WTC11 (cell line): Measurements from ENCODE around the gene MAML3. TPM values are rescaled to one million over a fixed set of nuclear protein-coding genes. Genes with fewer than 3 reads are reported as not detected.

Experiments
- ATAC-seq: fragments of 200-7000 bp; cut with Tn5 transposase; 2 replicates; pipeline ENCODE4 v1.10.0; 2021; ENCODE audit warnings: mild to moderate bottlenecking, moderate library complexity
- CTCF ChIA-PET: fragments of 300-600 bp; sonication (Branson Sonifier 250); formaldehyde crosslinking; loops from one replicate; lab custom pipeline; 2021; ENCODE audit warnings: antibody characterized with exemption; lab: Charles Lee
- POLR2A ChIA-PET: fragments of 350-600 bp; sonication (Branson Sonifier 250); formaldehyde crosslinking; loops from one replicate; lab custom pipeline; 2021; ENCODE audit warnings: antibody characterized with exemption; lab: Charles Lee
- DNase-seq: peaks from one replicate; pipeline ENCODE4 v3.0.0; 2021; ENCODE audit warnings: low spot score
- H3K27ac Mint-ChIP-seq: 2 replicates; pipeline ENCODE4 v1.8.0; 2021; ENCODE audit warnings: mixed read lengths
- H3K27me3 Mint-ChIP-seq: 2 replicates; pipeline ENCODE4 v1.8.0; 2021; ENCODE audit warnings: low read depth, mild to moderate bottlenecking, moderate library complexity, mixed read lengths
- H3K36me3 Mint-ChIP-seq: 2 replicates; pipeline ENCODE4 v1.8.0; 2021; ENCODE audit warnings: mixed read lengths
- H3K4me1 Mint-ChIP-seq: 2 replicates; pipeline ENCODE4 v1.8.0; 2022; ENCODE audit warnings: mixed read lengths
- H3K4me3 Mint-ChIP-seq: 2 replicates; pipeline ENCODE4 v1.8.0; 2021; ENCODE audit warnings: mild to moderate bottlenecking, moderate library complexity, mixed read lengths
- H3K9me3 Mint-ChIP-seq: 2 replicates; pipeline ENCODE4 v1.8.0; 2021; ENCODE audit warnings: mixed read lengths
- AR ChIP-seq: fragments of 250-450 bp; sonication (Bioruptor Pico); IDR thresholded peaks from 2 replicates; pipeline ENCODE4 v1.9.0; 2021; ENCODE audit warnings: mild to moderate bottlenecking
- E2F4 ChIP-seq: sonication (generic); formaldehyde crosslinking; IDR thresholded peaks from 2 replicates; pipeline ENCODE4 v1.8.1; 2022; ENCODE audit warnings: low read depth, mild to moderate bottlenecking, moderate library complexity, missing genetic modification reagents, borderline replicate concordance
- ETV6 ChIP-seq: sonication (generic); formaldehyde crosslinking; IDR thresholded peaks from 2 replicates; pipeline ENCODE4 v1.8.1; 2022; ENCODE audit warnings: mild to moderate bottlenecking, missing genetic modification reagents
- FOXJ3 ChIP-seq: sonication (generic); formaldehyde crosslinking; IDR thresholded peaks from 2 replicates; pipeline ENCODE4 v1.9.0; 2021; ENCODE audit warnings: missing genetic modification reagents, mild to moderate bottlenecking, borderline replicate concordance
- GABPB1 ChIP-seq: sonication (generic); formaldehyde crosslinking; IDR thresholded peaks from 2 replicates; pipeline ENCODE4 v1.8.1; 2023; ENCODE audit warnings: mild to moderate bottlenecking, missing genetic modification reagents
- GTF2I ChIP-seq: fragments of 250-450 bp; sonication (Bioruptor Pico); conservative IDR thresholded peaks from 2 replicates; pipeline ENCODE4 v1.4.0; 2021; ENCODE audit warnings: mild to moderate bottlenecking
- KAT7 ChIP-seq: sonication (generic); formaldehyde crosslinking; IDR thresholded peaks from 2 replicates; pipeline ENCODE4 v1.8.1; 2023; ENCODE audit warnings: missing genetic modification reagents, mild to moderate bottlenecking, borderline replicate concordance
- MLX ChIP-seq: sonication (generic); formaldehyde crosslinking; IDR thresholded peaks from 2 replicates; pipeline ENCODE4 v1.8.1; 2023; ENCODE audit warnings: mild to moderate bottlenecking, missing genetic modification reagents, moderate library complexity
- MYBL2 ChIP-seq: sonication (generic); formaldehyde crosslinking; IDR thresholded peaks from 2 replicates; pipeline ENCODE4 v1.8.1; 2023; ENCODE audit warnings: mild to moderate bottlenecking, moderate library complexity, missing genetic modification reagents
- OVOL2 ChIP-seq: fragments of 250-450 bp; sonication (Bioruptor Pico); IDR thresholded peaks from 2 replicates; pipeline ENCODE4 v1.9.0; 2021; ENCODE audit warnings: mild to moderate bottlenecking, borderline replicate concordance
- PRDM15 ChIP-seq: sonication (generic); formaldehyde crosslinking; IDR thresholded peaks from 2 replicates; pipeline ENCODE4 v1.8.0; 2022; ENCODE audit warnings: missing genetic modification reagents
- RELA ChIP-seq: sonication (generic); formaldehyde crosslinking; IDR thresholded peaks from 2 replicates; pipeline ENCODE4 v1.8.1; 2022; ENCODE audit warnings: missing genetic modification reagents, mild to moderate bottlenecking, borderline replicate concordance
- RORB ChIP-seq: fragments of 250-450 bp; sonication (Bioruptor Pico); IDR thresholded peaks from 2 replicates; pipeline ENCODE4 v1.9.0; 2021; ENCODE audit warnings: mild to moderate bottlenecking
- SMAD3 ChIP-seq: sonication (generic); formaldehyde crosslinking; IDR thresholded peaks from 2 replicates; pipeline ENCODE4 v1.8.0; 2022; ENCODE audit warnings: missing genetic modification reagents, mild to moderate bottlenecking, borderline replicate concordance
- USF2 ChIP-seq: sonication (generic); formaldehyde crosslinking; IDR thresholded peaks from 2 replicates; pipeline ENCODE4 v1.8.1; 2023; ENCODE audit warnings: mild to moderate bottlenecking, missing genetic modification reagents, moderate library complexity
- ZBTB43 ChIP-seq: sonication (generic); formaldehyde crosslinking; IDR thresholded peaks from 2 replicates; pipeline ENCODE4 v1.8.1; 2023; ENCODE audit warnings: mild to moderate bottlenecking, missing genetic modification reagents
- ZNF396 ChIP-seq: fragments of 250-450 bp; sonication (Bioruptor Pico); IDR thresholded peaks from 2 replicates; pipeline ENCODE4 v1.8.0; 2021; ENCODE audit warnings: mild to moderate bottlenecking, moderate library complexity, borderline replicate concordance
- ZNF416 ChIP-seq: fragments of 250-450 bp; sonication (Bioruptor Pico); IDR thresholded peaks from 2 replicates; pipeline ENCODE4 v1.9.0; 2021; ENCODE audit warnings: mild to moderate bottlenecking, inconsistent platforms
- ZNF671 ChIP-seq: fragments of 250-450 bp; sonication (Bioruptor Pico); IDR thresholded peaks from 2 replicates; pipeline ENCODE4 v1.8.0; 2021; ENCODE audit warnings: mild to moderate bottlenecking
- total RNA-seq: library from RNA; stranded (reverse); gene quantifications from 3 replicates; pipeline ENCODE4 v1.2.3, GENCODE V29; 2021

The MAML3 gene
- total RNA-seq, 1 experiment from 2014 or later, result 7.4 TPM

- TF ChIP-seq E2F4 (CRISPR knock-in tag) (no peak), KAT7 (CRISPR knock-in tag) (no peak)
Measured at GRCh38 chr4:140189805-140190204, 35.8 kb upstream of the MAML3 start (continued).

- no peak overlapping the region for H3K4me3 Mint-ChIP-seq
- no peak for DNase-seq
- no peaks in the 10 kb centered on the region for H3K36me3 Mint-ChIP-seq
- ATAC-seq, result no peak
- H3K9me3 Mint-ChIP-seq, result no peaks in the 10 kb centered on the region
- CTCF ChIA-PET, result no interaction called here
- no peaks in the 10 kb centered on the region for H3K4me1 Mint-ChIP-seq
- no peaks in the 10 kb centered on the region for H3K27me3 Mint-ChIP-seq
- no peak for TF ChIP-seq FOXJ3
- TF ChIP-seq ETV6 (CRISPR knock-in tag), result no peak
- TF ChIP-seq PRDM15 (CRISPR knock-in tag), result no peak
- no peak for TF ChIP-seq MYBL2 (CRISPR knock-in tag)
- TF ChIP-seq ZNF396 (CRISPR knock-in tag), result no peak
- no peak for TF ChIP-seq SMAD3 (CRISPR knock-in tag)
- TF ChIP-seq ZBTB43 (CRISPR knock-in tag), result no peak
- TF ChIP-seq AR, result no peak
- TF ChIP-seq OVOL2, result no peak
- no peak for TF ChIP-seq ZNF416
- TF ChIP-seq RELA, result no peak
- no peak for TF ChIP-seq MLX (CRISPR knock-in tag)
- TF ChIP-seq RORB, result no peak
- TF ChIP-seq USF2 (CRISPR knock-in tag), result no peak
- TF ChIP-seq GTF2I, result no peak
- no peak for TF ChIP-seq ZNF671
- no peak for TF ChIP-seq GABPB1 (CRISPR knock-in tag)
- TF ChIP-seq, all 79 proteins: peak for 0
- H3K27ac Mint-ChIP-seq, result no peak overlapping the region
- POLR2A ChIA-PET, result interaction anchor here (0.7 kb wide), 1 partner anchor 713 kb away, joined by 7 read pairs; no protein-coding TSS in a partner anchor
Measured at GRCh38 chr4:140188975-140189374, 35.0 kb upstream of the MAML3 start.
